Right lobe of liver (tissue), 6 donors: ENCODE results near the gene RIPOR1. TPM values are rescaled to one million over a fixed set of nuclear protein-coding genes. Genes with fewer than 3 reads are reported as not detected.

ENCODE experiments used
- ATAC-seq, 4 donors: fragments of 200-7000 bp; cut with Tn5 transposase; one replicate each; pipeline ENCODE4 v1.9.1; 2020; ENCODE audit warnings: mild to moderate bottlenecking in 4 of 4, moderate library complexity in 4 of 4
- DNase-seq, 3 donors: peaks; one replicate each; pipeline ENCODE4 v3.0.0-alpha.2; 2020
- H3K27ac ChIP-seq, 3 donors: fragments of 200-600 bp; one replicate each; pipeline ENCODE4 v1.8.0; 2022
- H3K27me3 ChIP-seq, 2 donors: fragments of 200-600 bp; one replicate each; pipeline ENCODE4 v1.8.0; 2022
- H3K36me3 ChIP-seq, 4 donors: fragments of 200-600 bp; sonication (generic) in 1 of 4; one replicate each; pipeline versions ENCODE4 v1.5.1 to v1.8.0; 2017 to 2022; ENCODE audit warnings: control low read depth in 1 of 4
- H3K4me1 ChIP-seq, 4 donors: fragments of 200-600 bp; sonication (generic) in 1 of 4; one replicate each; pipeline versions ENCODE4 v1.5.1 to v1.8.0; 2017 to 2022; ENCODE audit warnings: control low read depth in 1 of 4
- H3K4me3 ChIP-seq, 3 donors: fragments of 200-600 bp; one replicate each; pipeline ENCODE4 v1.8.0; 2022
- H3K9me3 ChIP-seq, 4 donors: fragments of 200-600 bp; sonication (generic) in 1 of 4; one replicate each; pipeline versions ENCODE4 v1.5.1 to v1.8.0; 2017 to 2022; ENCODE audit warnings: control low read depth in 1 of 4
- CTCF ChIP-seq, 4 donors: fragments of 200-600 bp in 3 of 4; fragments of 450-650 bp in 1 of 4; IDR thresholded peaks; one replicate each; pipeline versions ENCODE4 v1.5.1 to v1.8.0; 2016 to 2022; ENCODE audit warnings: antibody characterized with exemption in 4 of 4, mild to moderate bottlenecking in 2 of 4
- POLR2A ChIP-seq: fragments of 450-650 bp; IDR thresholded peaks from one replicate; pipeline ENCODE4 v1.6.1; 2017; ENCODE audit warnings: antibody characterized with exemption, mild to moderate bottlenecking
- WGBS: methylation state at CpG from one replicate; pipeline ENCODE4 v1.1.6; 2018; ENCODE audit warnings: low coverage, low lambda C conversion rate; ENCODE audit not compliant: insufficient coverage; ENCODE audit errors: missing lambda C conversion rate; 5-methylcytosine and 5-hydroxymethylcytosine counted together
- intact Hi-C, 2 donors: fragments of 100-400 bp; cut with DNase I; formaldehyde crosslinking; loops; one replicate each; pipeline versions ENCODE4 v1.11.2 to v1.14.1; 2022
- total RNA-seq, 6 experiments: library from RNA; depleted of rRNA in 2 of 6; stranded (reverse); fragments of >200 nt in 2 of 6; fragmentation: NEBNext Ultra II Directional in 3 of 6; extraction: Animal tissue kit (Norgen Biotek cat#: 25700) in 3 of 6; gene quantifications; one replicate each; pipeline versions ENCODE4 v1.1.0 to v1.2.4, GENCODE V29; 2016 to 2023
- donor health status: DM: no; HTN: yes; CAD: no.
- donor health status: DM: no; HTN: no; CAD: no.
- donor health status: DM: no; HTN: no; CAD: no.
- donor health status: DM: no; HTN: yes; CAD: no.
- donor health status: DM: no; HTN: yes; CAD: no.

The RIPOR1 gene
- total RNA-seq, 6 experiments from 2014 or later: 19.9 to 35.0 (median 26.8) TPM

GRCh38 chr16:67521095-67521804 is 7.4 kb upstream of the RIPOR1 start:
- intact Hi-C loops: no loop called here

GRCh38 chr16:67525176-67525860 is 3.3 kb upstream of the RIPOR1 start:
- intact Hi-C loops: no loop called here
- Histone ChIP-seq H3K27ac (no peak overlapping the region), H3K27me3 (no peaks in the 10 kb centered on the region), H3K36me3 (no peaks in the 10 kb centered on the region), H3K9me3 (no peaks in the 10 kb centered on the region), H3K4me1 (peaks cover 0 to 38% (median 5%) of the 10 kb centered on the region in 4 donors), H3K4me3 (no peak overlapping the region)
- no peak for ATAC-seq
- no peak for DNase-seq
- no peak for TF ChIP-seq CTCF (IDR thresholded peaks at IDR 0.05)
- TF ChIP-seq POLR2A: no peak
- 71% methylated on average over 5 of the region's 11 CpGs for WGBS

More at GRCh38 chr16:67521095-67521804, 7.4 kb upstream of the RIPOR1 start:
- WGBS: 0% methylated on average over 9 of the region's 25 CpGs
- Histone ChIP-seq H3K27me3 (no peaks in the 10 kb centered on the region), H3K27ac (peak overlapping the region; percentile 69 to 85 (median 77)), H3K9me3 (no peaks in the 10 kb centered on the region), H3K4me3 (peak overlapping the region; percentile 34 to 58 (median 49)), H3K36me3 (no peaks in the 10 kb centered on the region), H3K4me1 (peaks cover 0 to 16% (median 0%) of the 10 kb centered on the region in 4 donors)
- peak; percentile 30 for TF ChIP-seq POLR2A
- peak; percentile 66 to 96 (median 74) for TF ChIP-seq CTCF (IDR thresholded peaks at IDR 0.05)
- ATAC-seq (peak; percentile 94 to 97 (median 96)), DNase-seq (peak; percentile 94)

- H3K27ac ChIP-seq: no peak overlapping the region
- peaks cover 0 to 41% (median 9%) of the 10 kb centered on the region in 4 donors for H3K4me1 ChIP-seq
- intact Hi-C loops: no loop called here
- H3K4me3 ChIP-seq: no peak overlapping the region
- H3K27me3 ChIP-seq: no peaks in the 10 kb centered on the region
- TF ChIP-seq CTCF (IDR thresholded peaks at IDR 0.05) (no peak), POLR2A (no peak)
- DNase-seq (no peak), ATAC-seq (no peak)
- H3K36me3 ChIP-seq: no peaks in the 10 kb centered on the region
- WGBS: 85% methylated on average over 3 of the region's 3 CpGs
- no peaks in the 10 kb centered on the region for H3K9me3 ChIP-seq
Measured at GRCh38 chr16:67526149-67526791, 2.4 kb upstream of the RIPOR1 start.

- DNase-seq (peak in 2 of 3 donors; percentile 60 to 73), ATAC-seq (peak; percentile 5 to 46 (median 24))
- H3K9me3 ChIP-seq: no peaks in the 10 kb centered on the region
- 0% methylated on average over 7 of the region's 65 CpGs for WGBS
- no peaks in the 10 kb centered on the region for H3K36me3 ChIP-seq
- peak overlapping the region; percentile 70 to 88 (median 76) for H3K27ac ChIP-seq
- peak overlapping the region; percentile 78 to 87 (median 81) for H3K4me3 ChIP-seq
- no peaks in the 10 kb centered on the region for H3K27me3 ChIP-seq
- intact Hi-C loops: no loop called here
- no peak for TF ChIP-seq CTCF (IDR thresholded peaks at IDR 0.05)
- peak; percentile 53 for TF ChIP-seq POLR2A
- peaks cover 0 to 31% (median 9%) of the 10 kb centered on the region in 4 donors for H3K4me1 ChIP-seq
Measured at GRCh38 chr16:67528870-67529581, 397 bp downstream of the RIPOR1 start.
